Effector memory CD8-positive, alpha-beta T cell (primary cell): Measurements from ENCODE around the gene CNTRL.
"Not testable (repeated sequence)": the region's sequence is repeated elsewhere in the genome, so short reads cannot be mapped to it uniquely, and the experiment has no call there.

Source experiments
- ATAC-seq: fragments of 150-1000 bp; cut with Tn5 transposase; replicated peaks from 2 replicates; pipeline ENCODE4 v1.10.0; 2021; ENCODE audit warnings: mild to moderate bottlenecking, moderate library complexity
- DNase-seq, 3 experiments: peaks; one replicate each; pipeline ENCODE4 v3.0.0; 2021
- H3K27ac Mint-ChIP-seq, 2 donors: one replicate each; pipeline ENCODE4 v1.8.0; 2022; ENCODE audit warnings: mild to moderate bottlenecking in 2 of 2, mixed read lengths in 2 of 2, moderate library complexity in 2 of 2
- H3K27me3 Mint-ChIP-seq, 2 donors: one replicate each; pipeline ENCODE4 v1.8.0; 2022; ENCODE audit warnings: mixed read lengths in 2 of 2
- H3K36me3 Mint-ChIP-seq: one replicate; pipeline ENCODE4 v1.8.0; 2022; ENCODE audit warnings: mild to moderate bottlenecking, moderate library complexity, mixed read lengths; ENCODE audit not compliant: insufficient read depth
- H3K4me1 Mint-ChIP-seq, 2 donors: one replicate each; pipeline ENCODE4 v1.8.0; 2022; ENCODE audit warnings: low read depth in 2 of 2, mixed read lengths in 2 of 2
- H3K4me3 Mint-ChIP-seq, 2 donors: one replicate each; pipeline ENCODE4 v1.8.0; 2022; ENCODE audit warnings: mild to moderate bottlenecking in 2 of 2, mixed read lengths in 2 of 2, moderate library complexity in 2 of 2
- H3K9me3 Mint-ChIP-seq, 2 donors: one replicate each; pipeline ENCODE4 v1.8.0; 2022; ENCODE audit warnings: mixed read lengths in 2 of 2
- total RNA-seq, 9 experiments: gene quantifications; one replicate each; lab custom pipeline; 2026; lab: John Stamatoyannopoulos, UW

The CNTRL gene
- total RNA-seq, result 169 to 390 (median 272) reads per million in 9 experiments

GRCh38 chr9:121074370-121075250 lies at the start of gene CNTRL:
Gene CNTRL (plus strand): TSS chr9:121074955. CDS start chr9:121088327, 13,372 bp downstream.
- H3K4me3 Mint-ChIP-seq, result peak within 1 kb of the TSS; percentile 93 to 96
- H3K4me1 Mint-ChIP-seq, result peaks cover 39 to 46% of the 10 kb centered on the region in 2 donors

GRCh38 chr9:121026260-121026691 lies 48.5 kb upstream of the CNTRL start:
- no peaks in the 10 kb centered on the region for H3K4me1 Mint-ChIP-seq
- H3K27ac Mint-ChIP-seq, result no peak overlapping the region
- no peak overlapping the region for H3K4me3 Mint-ChIP-seq

More at GRCh38 chr9:121074370-121075250, at the start of gene CNTRL:
- peak within 1 kb of the TSS; percentile 97 for H3K27ac Mint-ChIP-seq
- ATAC-seq, result peak; percentile 83
- peaks cover 11% of the 10 kb centered on the region for H3K36me3 Mint-ChIP-seq
- no peaks in the 10 kb centered on the region for H3K9me3 Mint-ChIP-seq
- H3K27me3 Mint-ChIP-seq, result no peaks in the 10 kb centered on the region
- peak; percentile 74 to 80 (median 76) for DNase-seq

GRCh38 chr9:121026768-121027167 lies 48.0 kb upstream of the CNTRL start:
- H3K4me1 Mint-ChIP-seq, result no peaks in the 10 kb centered on the region
- H3K27me3 Mint-ChIP-seq, result peaks cover 0 to 8% of the 10 kb centered on the region in 2 donors
- no peaks in the 10 kb centered on the region for H3K36me3 Mint-ChIP-seq
- H3K4me3 Mint-ChIP-seq, result no peak overlapping the region
- no peak for DNase-seq
- no peak overlapping the region for H3K27ac Mint-ChIP-seq
- H3K9me3 Mint-ChIP-seq, result no peaks in the 10 kb centered on the region
- ATAC-seq, result no peak

More at GRCh38 chr9:121026260-121026691, 48.5 kb upstream of the CNTRL start:
- Mint-ChIP-seq H3K27me3 (peaks cover 0 to 8% of the 10 kb centered on the region in 2 donors), H3K9me3 (no peaks in the 10 kb centered on the region), H3K36me3 (no peaks in the 10 kb centered on the region)
- no peak for ATAC-seq
- no peak for DNase-seq

GRCh38 chr9:121028285-121028684 lies 46.5 kb upstream of the CNTRL start:
- not testable (repeated sequence) for H3K36me3 Mint-ChIP-seq, DNase-seq, H3K27me3 Mint-ChIP-seq, H3K4me3 Mint-ChIP-seq, ATAC-seq, H3K9me3 Mint-ChIP-seq, H3K27ac Mint-ChIP-seq, H3K4me1 Mint-ChIP-seq

GRCh38 chr9:121029469-121029868 lies 45.3 kb upstream of the CNTRL start:
- Mint-ChIP-seq H3K4me1 (no peaks in the 10 kb centered on the region), H3K9me3 (no peaks in the 10 kb centered on the region), H3K27me3 (no peaks in the 10 kb centered on the region), H3K27ac (no peak overlapping the region), H3K4me3 (no peak overlapping the region), H3K36me3 (no peaks in the 10 kb centered on the region)
- DNase-seq (no peak), ATAC-seq (no peak)

- Mint-ChIP-seq H3K4me1 (no peaks in the 10 kb centered on the region), H3K27me3 (no peaks in the 10 kb centered on the region), H3K9me3 (no peaks in the 10 kb centered on the region), H3K36me3 (no peaks in the 10 kb centered on the region), H3K27ac (peak overlapping the region in 1 of 2 donors; percentile 22), H3K4me3 (no peak overlapping the region)
- ATAC-seq (no peak), DNase-seq (no peak)
Measured at GRCh38 chr9:121034529-121034928, 40.2 kb upstream of the CNTRL start.

GRCh38 chr9:121035717-121036116 lies 39.0 kb upstream of the CNTRL start:
- H3K27ac Mint-ChIP-seq, H3K36me3 Mint-ChIP-seq, H3K27me3 Mint-ChIP-seq, DNase-seq, H3K4me1 Mint-ChIP-seq, H3K9me3 Mint-ChIP-seq, ATAC-seq, H3K4me3 Mint-ChIP-seq: not testable (repeated sequence)

GRCh38 chr9:121038362-121038761 lies 36.4 kb upstream of the CNTRL start:
- Mint-ChIP-seq H3K4me1 (no peaks in the 10 kb centered on the region), H3K36me3 (no peaks in the 10 kb centered on the region), H3K4me3 (no peak overlapping the region), H3K27me3 (no peaks in the 10 kb centered on the region), H3K27ac (no peak overlapping the region), H3K9me3 (no peaks in the 10 kb centered on the region)
- ATAC-seq (no peak), DNase-seq (no peak)

GRCh38 chr9:121038804-121039203 lies 36.0 kb upstream of the CNTRL start:
- Mint-ChIP-seq H3K4me1 (no peaks in the 10 kb centered on the region), H3K9me3 (no peaks in the 10 kb centered on the region), H3K27me3 (no peaks in the 10 kb centered on the region), H3K36me3 (no peaks in the 10 kb centered on the region), H3K4me3 (no peak overlapping the region), H3K27ac (no peak overlapping the region)
- ATAC-seq, result no peak
- DNase-seq, result no peak

GRCh38 chr9:121048175-121048574 lies 26.6 kb upstream of the CNTRL start:
- H3K9me3 Mint-ChIP-seq, result no peaks in the 10 kb centered on the region
- no peak overlapping the region for H3K4me3 Mint-ChIP-seq
- ATAC-seq, result no peak
- H3K4me1 Mint-ChIP-seq, result no peaks in the 10 kb centered on the region
- DNase-seq, result no peak
- H3K27me3 Mint-ChIP-seq, result no peaks in the 10 kb centered on the region
- H3K36me3 Mint-ChIP-seq, result no peaks in the 10 kb centered on the region
- H3K27ac Mint-ChIP-seq, result no peak overlapping the region

- H3K27ac Mint-ChIP-seq, result no peak overlapping the region
- no peak for ATAC-seq
- DNase-seq, result no peak
- no peaks in the 10 kb centered on the region for H3K36me3 Mint-ChIP-seq
- H3K9me3 Mint-ChIP-seq, result no peaks in the 10 kb centered on the region
- no peak overlapping the region for H3K4me3 Mint-ChIP-seq
- H3K27me3 Mint-ChIP-seq, result no peaks in the 10 kb centered on the region
- no peaks in the 10 kb centered on the region for H3K4me1 Mint-ChIP-seq
Measured at GRCh38 chr9:121048618-121049017, 26.1 kb upstream of the CNTRL start.

GRCh38 chr9:121050128-121050988 lies 24.4 kb upstream of the CNTRL start, which contains the start of gene C5:
Gene C5 (minus strand): TSS chr9:121050275. CDS start chr9:121050246, 29 bp downstream.
- H3K27me3 Mint-ChIP-seq, result no peaks in the 10 kb centered on the region
- no peaks in the 10 kb centered on the region for H3K9me3 Mint-ChIP-seq
- H3K4me1 Mint-ChIP-seq, result no peaks in the 10 kb centered on the region
- H3K4me3 Mint-ChIP-seq, result no peak within 1 kb of the TSS
- H3K27ac Mint-ChIP-seq, result no peak within 1 kb of the TSS
- H3K36me3 Mint-ChIP-seq, result no peaks in the 10 kb centered on the region
- no peak for ATAC-seq
- no peak for DNase-seq

- no peak for ATAC-seq
- no peaks in the 10 kb centered on the region for H3K27me3 Mint-ChIP-seq
- H3K4me3 Mint-ChIP-seq, result no peak overlapping the region
Measured at GRCh38 chr9:121053544-121053943, 21.2 kb upstream of the CNTRL start.

More at GRCh38 chr9:121053544-121053943, 21.2 kb upstream of the CNTRL start:
- Mint-ChIP-seq H3K27ac (no peak overlapping the region), H3K4me1 (no peaks in the 10 kb centered on the region), H3K36me3 (no peaks in the 10 kb centered on the region), H3K9me3 (no peaks in the 10 kb centered on the region)
- no peak for DNase-seq
